Measurements from ENCODE around the gene SCEL.

The SCEL gene

GRCh38 chr13:77535448-77535847 is at the start of gene SCEL:
Gene SCEL, plus strand, starts transcription at chr13:77535706. Its CDS starts 20,170 bp downstream, at chr13:77555876.
- TF ChIP-seq EZH2phosphoT487 (IDR thresholded peaks at IDR 0.05; ENCODE audit: low read length): no peak
- no peak for TF ChIP-seq EZH2 (optimal IDR thresholded peaks at IDR 0.05; ENCODE audit: low read depth, low read length)
- no peak for TF ChIP-seq CTCF (IDR thresholded peaks at IDR 0.05; ENCODE audit: low read length)
- Histone ChIP-seq H3K4me1 (ENCODE audit: low read length) (no peaks in the 10 kb centered on the region), H3K9me2 (replicated peaks; ENCODE audit: insufficient read depth, low read length) (no peaks in the 10 kb centered on the region), H3K27ac (ENCODE audit: low read length) (no peak within 1 kb of the TSS), H3K36me3 (replicated peaks; ENCODE audit: insufficient read depth, low read length) (no peaks in the 10 kb centered on the region), H2AFZ (ENCODE audit: low read length) (no peak within 1 kb of the TSS), H4K20me1 (ENCODE audit: insufficient read depth, low read length) (no peaks in the 10 kb centered on the region), H3K4me2 (ENCODE audit: low read depth, low read length) (no peak within 1 kb of the TSS), H3K4me3 (ENCODE audit: low read length) (no peak within 1 kb of the TSS), H3K9me3 (replicated peaks; ENCODE audit: insufficient read depth, low read length) (no peaks in the 10 kb centered on the region), H3F3A (ENCODE audit: insufficient read depth, low read length) (no peaks in the 10 kb centered on the region), H3K9ac (ENCODE audit: low read length) (no peak within 1 kb of the TSS), H3K79me2 (ENCODE audit: low read length) (no peaks in the 10 kb centered on the region), H3K27me3 (replicated peaks; ENCODE audit: insufficient read depth, low read length) (no peaks in the 10 kb centered on the region)
- DNase-seq: no peak

GRCh38 chr13:77489566-77490337 is 45.8 kb upstream of the SCEL start:
- H3K4me3 ChIP-seq (ENCODE audit: low read length): no peak overlapping the region
- no peak overlapping the region for H3K9ac ChIP-seq (ENCODE audit: low read length)
- H2AFZ ChIP-seq (ENCODE audit: low read length): no peak overlapping the region
- no peaks in the 10 kb centered on the region for H3K9me2 ChIP-seq (replicated peaks; ENCODE audit: insufficient read depth, low read length)
- H3K9me3 ChIP-seq (replicated peaks; ENCODE audit: insufficient read depth, low read length): no peaks in the 10 kb centered on the region
- H3K36me3 ChIP-seq (replicated peaks; ENCODE audit: insufficient read depth, low read length): no peaks in the 10 kb centered on the region
- TF ChIP-seq CTCF (IDR thresholded peaks at IDR 0.05; ENCODE audit: low read length): no peak
- TF ChIP-seq EZH2 (optimal IDR thresholded peaks at IDR 0.05; ENCODE audit: low read depth, low read length): no peak
- TF ChIP-seq EZH2phosphoT487 (IDR thresholded peaks at IDR 0.05; ENCODE audit: low read length): no peak
- no peak overlapping the region for H3K27ac ChIP-seq (ENCODE audit: low read length)
- H3K4me1 ChIP-seq (ENCODE audit: low read length): no peaks in the 10 kb centered on the region
- 0 out of 2 replicates have a peak overlapping the region, but pooled peaks have one; percentile 0 for H3K4me2 ChIP-seq (ENCODE audit: low read depth, low read length)
- no peaks in the 10 kb centered on the region for H4K20me1 ChIP-seq (ENCODE audit: insufficient read depth, low read length)
- no peaks in the 10 kb centered on the region for H3K79me2 ChIP-seq (ENCODE audit: low read length)
- DNase-seq: no peak
- no peaks in the 10 kb centered on the region for H3K27me3 ChIP-seq (replicated peaks; ENCODE audit: insufficient read depth, low read length)
- no peaks in the 10 kb centered on the region for H3F3A ChIP-seq (ENCODE audit: insufficient read depth, low read length)

GRCh38 chr13:77492982-77493381 is 42.5 kb upstream of the SCEL start:
- no peaks in the 10 kb centered on the region for H3K27me3 ChIP-seq (replicated peaks; ENCODE audit: insufficient read depth, low read length)
- no peak for TF ChIP-seq EZH2 (optimal IDR thresholded peaks at IDR 0.05; ENCODE audit: low read depth, low read length)
- TF ChIP-seq CTCF (IDR thresholded peaks at IDR 0.05; ENCODE audit: low read length): peak; percentile 56
- H3K36me3 ChIP-seq (replicated peaks; ENCODE audit: insufficient read depth, low read length): no peaks in the 10 kb centered on the region
- no peak overlapping the region for H3K27ac ChIP-seq (ENCODE audit: low read length)
- H3K4me2 ChIP-seq (ENCODE audit: low read depth, low read length): no peak overlapping the region
- H4K20me1 ChIP-seq (ENCODE audit: insufficient read depth, low read length): no peaks in the 10 kb centered on the region
- peak; percentile 41 for DNase-seq
- no peaks in the 10 kb centered on the region for H3K79me2 ChIP-seq (ENCODE audit: low read length)
- H2AFZ ChIP-seq (ENCODE audit: low read length): no peak overlapping the region
- no peak overlapping the region for H3K9ac ChIP-seq (ENCODE audit: low read length)
- H3K4me1 ChIP-seq (ENCODE audit: low read length): no peaks in the 10 kb centered on the region
- no peaks in the 10 kb centered on the region for H3K9me3 ChIP-seq (replicated peaks; ENCODE audit: insufficient read depth, low read length)
- H3K4me3 ChIP-seq (ENCODE audit: low read length): no peak overlapping the region
- H3K9me2 ChIP-seq (replicated peaks; ENCODE audit: insufficient read depth, low read length): no peaks in the 10 kb centered on the region
- H3F3A ChIP-seq (ENCODE audit: insufficient read depth, low read length): no peaks in the 10 kb centered on the region

Measured in MM.1S (cell line).